ENCODE data around the gene ZDHHC13.

ZDHHC13 gene

DNA sequence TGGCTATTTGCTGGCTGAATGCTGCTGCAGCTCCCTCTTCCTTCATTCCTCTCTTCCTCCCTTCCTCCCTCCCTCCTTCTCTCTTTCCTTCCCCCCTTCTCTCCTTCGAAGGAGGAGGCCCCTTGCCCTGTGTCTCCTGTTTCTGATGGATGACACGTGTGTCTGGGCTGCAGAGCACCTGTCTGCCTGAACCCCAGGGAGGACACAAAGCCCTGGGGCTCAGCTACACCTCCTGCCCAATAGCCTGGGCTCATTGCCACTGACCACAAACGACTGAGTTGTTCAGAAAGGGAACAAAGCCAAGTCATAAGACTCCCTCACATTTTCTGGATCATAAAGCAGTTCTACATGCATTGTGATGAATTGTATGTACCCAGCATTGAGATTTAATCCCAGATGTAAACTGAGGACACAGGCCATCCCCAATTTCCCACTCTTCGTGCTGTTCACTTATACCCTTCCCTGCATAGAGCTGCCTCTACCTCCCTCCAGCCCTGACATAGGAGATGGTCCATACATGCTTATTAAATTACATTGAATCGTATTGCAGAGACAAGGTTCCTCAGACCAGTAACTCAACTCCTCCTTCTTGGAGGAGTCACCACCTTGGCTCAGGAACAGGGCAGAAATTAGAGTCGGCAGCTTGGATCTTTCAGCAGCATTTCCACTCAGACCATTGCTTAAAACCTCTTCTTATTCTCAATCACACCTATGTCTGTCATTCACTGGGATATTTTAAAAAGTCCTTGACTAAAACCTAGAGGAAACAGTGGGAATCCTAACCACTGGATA, 83.6 kb downstream of the ZDHHC13 start:
- Histone ChIP-seq H3K36me3 (ENCODE audit: control insufficient read depth, insufficient read depth, low read length) (no peaks in the 10 kb centered on the region), H3K27ac (ENCODE audit: insufficient read depth, low read depth, low read length, poor library complexity, severe bottlenecking) (no peak overlapping the region), H3K4me1 (ENCODE audit: control insufficient read depth, insufficient read depth, low read length) (no peaks in the 10 kb centered on the region), H3K27me3 (ENCODE audit: control insufficient read depth, insufficient read depth, low read length, poor library complexity, severe bottlenecking) (no peaks in the 10 kb centered on the region), H3K9me3 (ENCODE audit: control insufficient read depth, low read length) (no peaks in the 10 kb centered on the region), H3K4me3 (ENCODE audit: insufficient read depth, low read depth, low read length) (no peak overlapping the region)
- WGBS, 2 experiments, result 80% methylated on average over 6 of the region's 6 CpGs

DNA sequence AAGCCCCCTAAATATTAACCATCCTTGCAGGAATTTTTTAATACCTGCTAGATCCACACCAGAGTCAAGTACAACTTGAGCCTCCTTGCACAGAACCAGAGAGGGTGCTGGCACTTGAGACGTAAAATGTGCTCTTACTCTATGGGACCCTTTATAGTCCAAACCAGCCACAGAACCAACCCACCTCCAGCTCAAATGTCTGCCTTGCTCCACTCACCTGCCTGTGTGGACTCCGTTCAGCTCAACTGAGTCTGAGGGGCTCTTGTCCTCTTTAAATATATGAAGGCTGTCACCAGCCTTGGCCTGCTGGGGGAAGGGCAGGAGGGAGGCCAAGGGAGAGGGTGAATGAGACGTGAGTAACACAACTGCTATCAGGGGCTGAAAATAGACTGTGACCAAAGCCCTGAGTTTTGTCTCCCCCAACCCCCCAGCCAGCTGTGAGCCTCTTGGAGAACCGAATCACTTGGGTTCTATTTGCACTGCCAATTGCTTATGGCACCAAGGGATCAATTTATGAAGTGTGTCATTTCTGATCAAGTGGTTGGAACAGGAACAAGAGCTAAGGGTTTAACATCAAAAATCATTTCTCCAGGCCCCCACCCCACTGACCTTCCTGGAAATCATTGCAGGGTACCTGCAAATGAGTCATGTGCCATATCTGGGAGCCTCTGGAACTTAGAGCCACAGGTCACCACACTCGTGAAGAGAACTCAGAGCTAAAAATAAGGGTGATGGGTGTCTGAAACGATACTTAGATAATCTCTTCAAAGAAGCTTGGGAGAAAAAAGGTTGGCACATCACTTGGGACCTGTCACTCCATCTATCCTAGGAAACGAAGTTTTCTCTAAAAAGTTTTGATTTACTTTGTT, 85.0 kb downstream of the ZDHHC13 start, which contains the start of gene CSRP3:
TSS of gene CSRP3 (minus strand) at position 247 of the 869 bp plus-strand sequence. CDS start 9,535 bp downstream, outside the sequence.
- H3K9me3 ChIP-seq (ENCODE audit: control insufficient read depth, low read length), result no peaks in the 10 kb centered on the region
- no peak within 1 kb of the TSS for H3K4me3 ChIP-seq (ENCODE audit: insufficient read depth, low read depth, low read length)
- no peaks in the 10 kb centered on the region for H3K36me3 ChIP-seq (ENCODE audit: control insufficient read depth, insufficient read depth, low read length)
- 88 to 90% methylated on average over 6 to 7 of the region's 7 CpGs for WGBS, 2 experiments
- no peaks in the 10 kb centered on the region for H3K27me3 ChIP-seq (ENCODE audit: control insufficient read depth, insufficient read depth, low read length, poor library complexity, severe bottlenecking)
- H3K27ac ChIP-seq (ENCODE audit: insufficient read depth, low read depth, low read length, poor library complexity, severe bottlenecking), result no peak within 1 kb of the TSS
- H3K4me1 ChIP-seq (ENCODE audit: control insufficient read depth, insufficient read depth, low read length), result no peaks in the 10 kb centered on the region

GRCh38 chr11:19204836-19205235, 87.9 kb downstream of the ZDHHC13 start:
- WGBS, 2 experiments, result 90 to 100% methylated on average over 2 to 4 of the region's 5 CpGs
- Histone ChIP-seq H3K4me3 (ENCODE audit: insufficient read depth, low read depth, low read length) (no peak overlapping the region), H3K4me1 (ENCODE audit: control insufficient read depth, insufficient read depth, low read length) (no peaks in the 10 kb centered on the region), H3K9me3 (ENCODE audit: control insufficient read depth, low read length) (no peaks in the 10 kb centered on the region), H3K27ac (ENCODE audit: insufficient read depth, low read depth, low read length, poor library complexity, severe bottlenecking) (no peak overlapping the region), H3K36me3 (ENCODE audit: control insufficient read depth, insufficient read depth, low read length) (no peaks in the 10 kb centered on the region), H3K27me3 (ENCODE audit: control insufficient read depth, insufficient read depth, low read length, poor library complexity, severe bottlenecking) (no peaks in the 10 kb centered on the region)

DNA sequence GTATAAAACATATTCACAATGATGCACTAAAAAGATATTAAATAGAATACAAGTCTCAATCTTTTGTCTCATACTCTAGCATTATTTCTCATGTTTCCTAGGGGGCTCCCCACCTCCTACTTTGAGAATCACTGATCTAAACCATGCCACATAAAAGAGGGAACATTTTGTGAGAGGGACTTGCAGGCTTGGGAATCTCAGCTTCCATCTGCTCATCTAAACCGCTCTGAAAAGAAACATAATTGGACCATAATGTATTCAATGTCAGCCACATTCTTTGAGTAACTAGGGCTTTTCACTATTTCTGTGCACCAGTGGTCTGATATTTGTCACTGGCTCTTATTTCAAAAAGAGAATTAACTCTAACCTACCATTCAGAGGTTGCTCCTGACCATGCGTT, 91.2 kb downstream of the ZDHHC13 start:
- no peak overlapping the region for H3K27ac ChIP-seq (ENCODE audit: insufficient read depth, low read depth, low read length, poor library complexity, severe bottlenecking)
- no peaks in the 10 kb centered on the region for H3K27me3 ChIP-seq (ENCODE audit: control insufficient read depth, insufficient read depth, low read length, poor library complexity, severe bottlenecking)
- no peaks in the 10 kb centered on the region for H3K36me3 ChIP-seq (ENCODE audit: control insufficient read depth, insufficient read depth, low read length)
- no peaks in the 10 kb centered on the region for H3K9me3 ChIP-seq (ENCODE audit: control insufficient read depth, low read length)
- H3K4me3 ChIP-seq (ENCODE audit: insufficient read depth, low read depth, low read length), result no peak overlapping the region
- H3K4me1 ChIP-seq (ENCODE audit: control insufficient read depth, insufficient read depth, low read length), result no peaks in the 10 kb centered on the region
- WGBS, 2 experiments, result 91 to 100% methylated on average over 2 of the region's 2 CpGs

DNA sequence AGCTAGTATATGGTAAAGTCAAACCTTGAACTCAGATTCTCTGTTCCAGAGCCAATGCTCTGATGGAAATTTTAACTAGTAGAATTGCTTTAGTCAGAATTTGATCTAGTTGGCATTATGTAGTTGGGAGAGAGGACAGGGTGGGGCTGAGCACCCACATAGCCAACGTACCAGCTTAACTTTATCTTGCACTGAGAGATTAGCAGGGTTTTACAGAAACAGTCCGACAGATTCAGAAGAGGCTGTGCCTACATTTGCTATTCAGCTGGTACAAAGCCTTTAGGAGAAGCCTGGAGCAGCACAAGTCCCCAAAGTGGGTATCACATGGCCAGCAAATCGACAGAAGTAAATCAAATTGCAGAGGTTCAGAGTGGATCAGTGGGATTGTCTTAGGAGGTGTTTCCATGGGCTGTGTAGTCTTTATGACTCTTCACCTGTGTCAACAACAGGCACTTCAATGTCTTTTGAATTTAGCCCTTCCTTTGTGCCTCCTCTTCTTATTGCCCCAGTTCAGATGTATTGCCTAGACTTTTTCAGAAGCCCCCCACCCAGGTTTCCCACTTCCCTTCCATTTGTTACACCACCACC, 92.1 kb downstream of the ZDHHC13 start:
- no peak overlapping the region for H3K27ac ChIP-seq (ENCODE audit: insufficient read depth, low read depth, low read length, poor library complexity, severe bottlenecking)
- 88 to 93% methylated on average over 3 of the region's 3 CpGs for WGBS, 2 experiments
- H3K36me3 ChIP-seq (ENCODE audit: control insufficient read depth, insufficient read depth, low read length), result no peaks in the 10 kb centered on the region
- H3K27me3 ChIP-seq (ENCODE audit: control insufficient read depth, insufficient read depth, low read length, poor library complexity, severe bottlenecking), result no peaks in the 10 kb centered on the region
- no peak overlapping the region for H3K4me3 ChIP-seq (ENCODE audit: insufficient read depth, low read depth, low read length)
- H3K9me3 ChIP-seq (ENCODE audit: control insufficient read depth, low read length), result no peaks in the 10 kb centered on the region
- H3K4me1 ChIP-seq (ENCODE audit: control insufficient read depth, insufficient read depth, low read length), result no peaks in the 10 kb centered on the region

GRCh38 chr11:19209617-19210370, 92.8 kb downstream of the ZDHHC13 start:
- H3K9me3 ChIP-seq (ENCODE audit: control insufficient read depth, low read length), result no peaks in the 10 kb centered on the region
- H3K27ac ChIP-seq (ENCODE audit: insufficient read depth, low read depth, low read length, poor library complexity, severe bottlenecking), result no peak overlapping the region
- H3K4me3 ChIP-seq (ENCODE audit: insufficient read depth, low read depth, low read length), result no peak overlapping the region
- H3K27me3 ChIP-seq (ENCODE audit: control insufficient read depth, insufficient read depth, low read length, poor library complexity, severe bottlenecking), result no peaks in the 10 kb centered on the region
- WGBS, 2 experiments, result 89 to 91% methylated on average over 4 of the region's 4 CpGs
- H3K4me1 ChIP-seq (ENCODE audit: control insufficient read depth, insufficient read depth, low read length), result no peaks in the 10 kb centered on the region
- no peaks in the 10 kb centered on the region for H3K36me3 ChIP-seq (ENCODE audit: control insufficient read depth, insufficient read depth, low read length)

DNA sequence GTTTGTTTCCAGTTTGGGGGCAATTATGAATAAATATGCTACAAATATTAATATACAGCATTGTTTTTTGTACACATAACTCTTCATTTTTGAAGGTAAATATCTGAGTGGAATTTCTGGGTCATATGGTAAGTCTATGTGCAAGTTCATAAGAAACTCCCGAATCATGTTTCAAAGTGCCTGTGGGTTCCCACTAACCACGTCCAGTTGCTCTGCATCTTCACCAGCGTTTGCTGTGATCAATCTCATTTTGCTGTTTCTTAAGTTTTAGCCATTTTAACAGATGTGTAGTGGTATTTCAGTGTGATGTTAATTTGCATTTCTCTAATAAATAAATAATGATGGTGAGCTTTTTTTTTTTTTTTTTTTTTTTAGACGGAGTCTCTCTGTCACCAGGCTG, 99.1 kb downstream of the ZDHHC13 start:
- Histone ChIP-seq H3K4me1 (ENCODE audit: control insufficient read depth, insufficient read depth, low read length) (no peaks in the 10 kb centered on the region), H3K4me3 (ENCODE audit: insufficient read depth, low read depth, low read length) (no peak overlapping the region), H3K36me3 (ENCODE audit: control insufficient read depth, insufficient read depth, low read length) (no peaks in the 10 kb centered on the region), H3K27ac (ENCODE audit: insufficient read depth, low read depth, low read length, poor library complexity, severe bottlenecking) (no peak overlapping the region), H3K27me3 (ENCODE audit: control insufficient read depth, insufficient read depth, low read length, poor library complexity, severe bottlenecking) (no peaks in the 10 kb centered on the region), H3K9me3 (ENCODE audit: control insufficient read depth, low read length) (no peaks in the 10 kb centered on the region)
- WGBS, 2 experiments, result 92 to 96% methylated on average over 4 of the region's 4 CpGs

DNA sequence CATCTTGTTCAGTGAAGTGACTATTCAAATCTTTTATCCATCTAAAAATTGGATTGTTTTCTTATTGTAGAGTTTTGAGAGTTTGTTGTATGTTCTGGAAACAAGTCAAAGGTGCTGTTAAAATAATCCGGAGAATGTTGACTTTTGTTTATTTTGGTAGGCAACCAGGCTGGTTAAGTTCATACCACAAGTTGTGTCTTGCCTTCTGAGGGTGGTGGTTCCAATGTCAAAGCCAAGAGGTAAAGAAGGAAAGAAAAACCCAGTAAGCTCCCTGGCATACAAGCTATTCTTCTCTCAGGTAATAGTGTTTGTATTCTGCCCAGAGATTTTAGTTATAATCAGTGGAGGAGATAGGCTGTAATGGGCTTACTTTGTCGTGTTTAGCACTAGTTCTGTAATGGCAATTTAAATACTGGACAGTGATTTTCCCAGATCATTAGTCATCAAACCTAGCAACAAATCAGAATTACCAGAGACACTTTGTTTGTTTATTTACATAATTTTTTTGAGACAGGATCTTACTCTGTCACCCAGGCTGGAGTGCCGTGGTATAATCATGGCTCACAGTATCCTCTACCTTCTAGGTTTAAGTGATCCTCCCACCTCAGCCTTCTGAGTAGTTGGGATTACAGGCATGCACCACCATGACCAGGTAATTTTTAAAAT, 99.9 kb downstream of the ZDHHC13 start:
- no peaks in the 10 kb centered on the region for H3K36me3 ChIP-seq (ENCODE audit: control insufficient read depth, insufficient read depth, low read length)
- H3K4me1 ChIP-seq (ENCODE audit: control insufficient read depth, insufficient read depth, low read length), result no peaks in the 10 kb centered on the region
- WGBS, 2 experiments, result 62 to 100% methylated on average over 2 to 3 of the region's 3 CpGs
- H3K27ac ChIP-seq (ENCODE audit: insufficient read depth, low read depth, low read length, poor library complexity, severe bottlenecking), result no peak overlapping the region
- no peaks in the 10 kb centered on the region for H3K9me3 ChIP-seq (ENCODE audit: control insufficient read depth, low read length)
- no peaks in the 10 kb centered on the region for H3K27me3 ChIP-seq (ENCODE audit: control insufficient read depth, insufficient read depth, low read length, poor library complexity, severe bottlenecking)
- H3K4me3 ChIP-seq (ENCODE audit: insufficient read depth, low read depth, low read length), result no peak overlapping the region

DNA sequence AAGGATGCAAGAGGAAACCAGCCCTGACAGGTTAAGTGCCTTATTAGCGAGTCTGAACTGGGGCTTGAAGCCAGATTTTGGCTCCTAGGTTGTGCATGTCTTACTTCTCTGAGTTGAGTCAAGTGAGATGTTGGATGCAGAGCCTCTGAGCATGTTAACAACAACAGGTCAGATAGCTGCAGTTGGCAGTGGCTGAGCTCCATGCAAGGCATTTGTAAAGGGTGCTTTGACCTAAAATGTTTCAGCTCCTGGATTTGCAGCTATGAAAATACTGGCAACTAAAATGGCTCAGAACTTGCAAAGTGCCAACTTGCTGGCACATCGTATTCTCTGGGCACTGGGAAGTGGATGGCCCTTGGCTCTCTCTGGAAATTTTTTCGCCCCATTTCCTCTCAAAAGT, 101.2 kb downstream of the ZDHHC13 start:
- Histone ChIP-seq H3K27ac (ENCODE audit: insufficient read depth, low read depth, low read length, poor library complexity, severe bottlenecking) (no peak overlapping the region), H3K4me3 (ENCODE audit: insufficient read depth, low read depth, low read length) (no peak overlapping the region), H3K36me3 (ENCODE audit: control insufficient read depth, insufficient read depth, low read length) (no peaks in the 10 kb centered on the region), H3K4me1 (ENCODE audit: control insufficient read depth, insufficient read depth, low read length) (no peaks in the 10 kb centered on the region), H3K27me3 (ENCODE audit: control insufficient read depth, insufficient read depth, low read length, poor library complexity, severe bottlenecking) (no peaks in the 10 kb centered on the region), H3K9me3 (ENCODE audit: control insufficient read depth, low read length) (no peaks in the 10 kb centered on the region)
- 93% methylated on average over 3 of the region's 3 CpGs for WGBS, 2 experiments
